ENCODE results near the gene RBMY1D.
"Not testable (repeated sequence)": the region's sequence is repeated elsewhere in the genome, so short reads cannot be mapped to it uniquely, and the experiment has no call there.

RBMY1D gene
- 0 reads per million in 9 experiments for total RNA-seq

GRCh38 chrY:21894426-21894825, at the start of gene RBMY1D:
Gene RBMY1D, minus strand, starts transcription at chrY:21894526. Its CDS starts 2,013 bp downstream, at chrY:21892513.
- not testable (repeated sequence) for H3K4me1 Mint-ChIP-seq (ENCODE audit: low read depth in 2 of 2); H3K27me3 Mint-ChIP-seq; H3K4me3 Mint-ChIP-seq; H3K9me3 Mint-ChIP-seq; ATAC-seq (replicated peaks); DNase-seq; H3K27ac Mint-ChIP-seq; H3K36me3 Mint-ChIP-seq (ENCODE audit: insufficient read depth)

GRCh38 chrY:21917932-21918331, 23.6 kb upstream of the RBMY1D start, which contains the start of gene RBMY1E:
Gene RBMY1E, minus strand, starts transcription at chrY:21918032. Its CDS starts 1,978 bp downstream, at chrY:21916054.
- ATAC-seq (replicated peaks); H3K4me1 Mint-ChIP-seq (ENCODE audit: low read depth in 2 of 2); DNase-seq; H3K27ac Mint-ChIP-seq; H3K27me3 Mint-ChIP-seq; H3K9me3 Mint-ChIP-seq; H3K4me3 Mint-ChIP-seq; H3K36me3 Mint-ChIP-seq (ENCODE audit: insufficient read depth): not testable (repeated sequence)

- H3K36me3 Mint-ChIP-seq (ENCODE audit: insufficient read depth); H3K4me1 Mint-ChIP-seq (ENCODE audit: low read depth in 2 of 2); H3K4me3 Mint-ChIP-seq; H3K27me3 Mint-ChIP-seq; ATAC-seq (replicated peaks); H3K27ac Mint-ChIP-seq; H3K9me3 Mint-ChIP-seq; DNase-seq: not testable (repeated sequence)
Observed at GRCh38 chrY:21869407-21870076, 24.8 kb downstream of the RBMY1D start.

- DNase-seq (no peak), ATAC-seq (replicated peaks) (no peak)
- H3K9me3 Mint-ChIP-seq = peaks cover 0 to 8% of the 10 kb centered on the region in 2 donors
- no peaks in the 10 kb centered on the region for H3K36me3 Mint-ChIP-seq (ENCODE audit: insufficient read depth)
- no peak overlapping the region for H3K27ac Mint-ChIP-seq
- H3K4me3 Mint-ChIP-seq = no peak overlapping the region
- no peaks in the 10 kb centered on the region for H3K4me1 Mint-ChIP-seq (ENCODE audit: low read depth in 2 of 2)
- no peaks in the 10 kb centered on the region for H3K27me3 Mint-ChIP-seq
Observed at GRCh38 chrY:21845481-21845880, 48.8 kb downstream of the RBMY1D start.

GRCh38 chrY:21842090-21842489, 52.2 kb downstream of the RBMY1D start:
- H3K27ac Mint-ChIP-seq = no peak overlapping the region
- no peak for DNase-seq

GRCh38 chrY:21839489-21839888, 54.8 kb downstream of the RBMY1D start:
- Mint-ChIP-seq H3K27me3 (no peaks in the 10 kb centered on the region), H3K9me3 (no peaks in the 10 kb centered on the region), H3K27ac (no peak overlapping the region), H3K36me3 (ENCODE audit: insufficient read depth) (no peaks in the 10 kb centered on the region), H3K4me1 (ENCODE audit: low read depth in 2 of 2) (no peaks in the 10 kb centered on the region), H3K4me3 (no peak overlapping the region)
- no peak for ATAC-seq (replicated peaks)
- DNase-seq = no peak

More at GRCh38 chrY:21842090-21842489, 52.2 kb downstream of the RBMY1D start:
- no peaks in the 10 kb centered on the region for H3K27me3 Mint-ChIP-seq
- no peak overlapping the region for H3K4me3 Mint-ChIP-seq
- no peaks in the 10 kb centered on the region for H3K9me3 Mint-ChIP-seq
- no peak for ATAC-seq (replicated peaks)
- no peaks in the 10 kb centered on the region for H3K36me3 Mint-ChIP-seq (ENCODE audit: insufficient read depth)
- no peaks in the 10 kb centered on the region for H3K4me1 Mint-ChIP-seq (ENCODE audit: low read depth in 2 of 2)

- no peak overlapping the region for H3K4me3 Mint-ChIP-seq
- no peak for ATAC-seq (replicated peaks)
- no peaks in the 10 kb centered on the region for H3K36me3 Mint-ChIP-seq (ENCODE audit: insufficient read depth)
- H3K4me1 Mint-ChIP-seq (ENCODE audit: low read depth in 2 of 2) = no peaks in the 10 kb centered on the region
- H3K27ac Mint-ChIP-seq = no peak overlapping the region
- H3K9me3 Mint-ChIP-seq = no peaks in the 10 kb centered on the region
- H3K27me3 Mint-ChIP-seq = no peaks in the 10 kb centered on the region
- DNase-seq = no peak
Observed at GRCh38 chrY:21836343-21836742, 58.0 kb downstream of the RBMY1D start.

- Mint-ChIP-seq H3K4me3 (no peak overlapping the region), H3K27ac (no peak overlapping the region), H3K4me1 (ENCODE audit: low read depth in 2 of 2) (no peaks in the 10 kb centered on the region), H3K9me3 (no peaks in the 10 kb centered on the region), H3K36me3 (ENCODE audit: insufficient read depth) (no peaks in the 10 kb centered on the region), H3K27me3 (no peaks in the 10 kb centered on the region)
- DNase-seq = no peak
- no peak for ATAC-seq (replicated peaks)
Observed at GRCh38 chrY:21835052-21835451, 59.3 kb downstream of the RBMY1D start.
